ENCODE data around the gene MPZL1.

DNA sequence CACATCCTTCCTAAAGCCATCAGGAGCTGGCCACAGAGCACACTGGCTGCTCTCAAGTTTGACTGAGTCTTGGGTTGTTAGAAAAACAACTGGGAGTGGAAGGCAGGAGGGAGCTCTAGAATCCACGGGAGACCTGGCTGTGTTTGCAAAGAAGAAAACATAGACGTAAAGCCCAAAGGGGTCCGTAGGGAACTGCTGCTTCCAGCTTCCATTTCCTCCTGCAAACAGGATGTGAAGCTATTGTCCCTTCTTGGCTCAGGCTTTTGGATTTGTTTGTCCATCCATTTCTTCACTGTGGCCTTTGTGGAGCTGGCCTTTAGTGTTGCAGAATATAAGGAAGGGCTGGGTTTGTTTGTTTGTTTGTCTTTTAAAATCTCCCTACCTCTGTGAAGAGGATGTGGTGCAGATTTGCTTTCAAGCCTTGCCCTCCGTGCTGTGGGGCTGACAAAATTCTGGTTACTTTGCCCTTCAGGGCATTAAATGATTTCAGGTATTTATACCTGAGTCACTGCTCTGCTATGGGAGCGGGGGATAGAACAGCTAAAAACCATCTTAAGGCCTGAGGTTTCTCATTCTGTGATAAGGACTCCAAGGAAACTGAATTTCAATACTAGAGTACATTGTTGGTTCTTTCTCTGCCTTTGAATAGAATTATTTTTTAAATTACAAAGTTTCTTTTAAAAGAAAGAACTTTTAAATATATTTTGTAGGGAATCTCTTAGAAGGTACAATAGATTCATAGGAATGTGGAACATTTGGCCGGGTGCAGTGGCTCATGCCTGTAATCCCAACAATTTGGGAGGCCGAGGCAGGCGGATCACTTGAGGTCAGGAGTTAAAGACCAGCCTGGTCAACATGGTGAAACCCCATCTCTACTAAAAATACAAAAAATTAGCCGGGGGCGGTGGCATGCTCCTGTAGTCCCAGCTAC lies 74.3 kb downstream of the MPZL1 start:
- TF ChIP-seq, protein P1, sequence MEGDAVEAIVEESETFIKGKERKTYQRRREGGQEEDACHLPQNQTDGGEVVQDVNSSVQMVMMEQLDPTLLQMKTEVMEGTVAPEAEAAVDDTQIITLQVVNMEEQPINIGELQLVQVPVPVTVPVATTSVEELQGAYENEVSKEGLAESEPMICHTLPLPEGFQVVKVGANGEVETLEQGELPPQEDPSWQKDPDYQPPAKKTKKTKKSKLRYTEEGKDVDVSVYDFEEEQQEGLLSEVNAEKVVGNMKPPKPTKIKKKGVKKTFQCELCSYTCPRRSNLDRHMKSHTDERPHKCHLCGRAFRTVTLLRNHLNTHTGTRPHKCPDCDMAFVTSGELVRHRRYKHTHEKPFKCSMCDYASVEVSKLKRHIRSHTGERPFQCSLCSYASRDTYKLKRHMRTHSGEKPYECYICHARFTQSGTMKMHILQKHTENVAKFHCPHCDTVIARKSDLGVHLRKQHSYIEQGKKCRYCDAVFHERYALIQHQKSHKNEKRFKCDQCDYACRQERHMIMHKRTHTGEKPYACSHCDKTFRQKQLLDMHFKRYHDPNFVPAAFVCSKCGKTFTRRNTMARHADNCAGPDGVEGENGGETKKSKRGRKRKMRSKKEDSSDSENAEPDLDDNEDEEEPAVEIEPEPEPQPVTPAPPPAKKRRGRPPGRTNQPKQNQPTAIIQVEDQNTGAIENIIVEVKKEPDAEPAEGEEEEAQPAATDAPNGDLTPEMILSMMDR (IDR thresholded peaks at IDR 0.05 in 4 of 5, conservative IDR thresholded peaks at IDR 0.05 in 1 of 5): no peak
- TF ChIP-seq POLR2A (IDR thresholded peaks at IDR 0.05): no peak

Data from gastrocnemius medialis (tissue), 4 donors.